Measurements from ENCODE around the gene PYCARD.
"Not testable (repeated sequence)": the region's sequence is repeated elsewhere in the genome, so short reads cannot be mapped to it uniquely, and the experiment has no call there.

The PYCARD gene

DNA sequence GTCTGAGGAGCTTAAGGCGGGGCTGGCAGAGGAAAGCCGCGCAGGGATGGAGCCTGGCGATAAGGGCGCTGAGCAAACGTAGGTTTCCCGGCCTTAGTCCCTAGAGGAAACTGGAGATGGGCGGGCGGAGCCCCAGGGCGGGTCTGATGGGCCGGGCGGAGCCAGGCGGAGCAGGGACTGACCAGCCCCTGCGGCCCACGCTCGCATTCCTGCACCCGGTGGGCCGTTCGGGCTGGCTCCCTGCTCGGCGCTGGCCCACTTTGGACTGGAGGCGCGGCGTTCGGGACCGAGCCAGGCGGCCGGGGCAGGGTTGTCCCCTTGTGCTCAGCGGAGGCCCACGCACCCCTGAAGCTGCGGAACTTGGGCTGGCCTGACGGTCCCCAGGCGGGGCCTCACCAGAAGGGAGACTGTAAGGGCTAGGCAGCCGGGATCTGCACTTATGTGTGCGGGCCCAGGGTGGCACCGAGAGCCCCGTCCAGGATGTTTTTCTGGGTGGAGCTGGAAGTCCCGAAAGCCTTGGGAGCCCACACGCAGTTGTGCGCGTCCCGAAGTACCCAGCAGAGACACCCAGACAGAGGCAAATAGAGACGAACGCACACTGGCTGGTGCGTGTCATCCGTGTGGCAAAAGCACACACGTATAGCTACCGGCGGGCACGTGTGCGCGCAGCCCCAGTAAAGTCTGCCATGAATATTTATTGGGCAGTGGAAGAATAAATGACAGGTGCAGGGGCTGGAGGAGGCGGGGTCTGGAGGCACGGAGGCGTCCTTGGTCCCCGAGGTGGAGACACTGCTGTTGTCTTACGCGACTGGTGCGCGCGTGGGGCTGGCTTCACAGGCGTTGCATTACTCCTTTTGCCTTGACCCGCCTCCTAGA, 13.0 kb upstream of the PYCARD start:
- DNase-seq: peak in 1 of 14 donors; percentile 85

DNA sequence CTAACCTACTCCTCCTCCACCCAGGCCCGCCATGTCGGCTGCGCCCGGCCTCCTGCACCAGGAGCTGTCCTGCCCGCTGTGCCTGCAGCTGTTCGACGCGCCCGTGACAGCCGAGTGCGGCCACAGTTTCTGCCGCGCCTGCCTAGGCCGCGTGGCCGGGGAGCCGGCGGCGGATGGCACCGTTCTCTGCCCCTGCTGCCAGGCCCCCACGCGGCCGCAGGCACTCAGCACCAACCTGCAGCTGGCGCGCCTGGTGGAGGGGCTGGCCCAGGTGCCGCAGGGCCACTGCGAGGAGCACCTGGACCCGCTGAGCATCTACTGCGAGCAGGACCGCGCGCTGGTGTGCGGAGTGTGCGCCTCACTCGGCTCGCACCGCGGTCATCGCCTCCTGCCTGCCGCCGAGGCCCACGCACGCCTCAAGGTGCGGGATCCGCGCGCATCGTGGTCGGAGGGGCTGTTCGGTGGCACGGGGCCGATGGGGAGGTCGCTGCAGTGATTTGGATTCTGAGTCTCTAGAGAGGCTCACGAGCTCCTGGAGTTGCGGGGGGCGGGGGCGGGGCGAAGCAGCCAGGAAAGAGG, 12.2 kb upstream of the PYCARD start:
- peak in 1 of 14 donors; percentile 60 for DNase-seq

DNA sequence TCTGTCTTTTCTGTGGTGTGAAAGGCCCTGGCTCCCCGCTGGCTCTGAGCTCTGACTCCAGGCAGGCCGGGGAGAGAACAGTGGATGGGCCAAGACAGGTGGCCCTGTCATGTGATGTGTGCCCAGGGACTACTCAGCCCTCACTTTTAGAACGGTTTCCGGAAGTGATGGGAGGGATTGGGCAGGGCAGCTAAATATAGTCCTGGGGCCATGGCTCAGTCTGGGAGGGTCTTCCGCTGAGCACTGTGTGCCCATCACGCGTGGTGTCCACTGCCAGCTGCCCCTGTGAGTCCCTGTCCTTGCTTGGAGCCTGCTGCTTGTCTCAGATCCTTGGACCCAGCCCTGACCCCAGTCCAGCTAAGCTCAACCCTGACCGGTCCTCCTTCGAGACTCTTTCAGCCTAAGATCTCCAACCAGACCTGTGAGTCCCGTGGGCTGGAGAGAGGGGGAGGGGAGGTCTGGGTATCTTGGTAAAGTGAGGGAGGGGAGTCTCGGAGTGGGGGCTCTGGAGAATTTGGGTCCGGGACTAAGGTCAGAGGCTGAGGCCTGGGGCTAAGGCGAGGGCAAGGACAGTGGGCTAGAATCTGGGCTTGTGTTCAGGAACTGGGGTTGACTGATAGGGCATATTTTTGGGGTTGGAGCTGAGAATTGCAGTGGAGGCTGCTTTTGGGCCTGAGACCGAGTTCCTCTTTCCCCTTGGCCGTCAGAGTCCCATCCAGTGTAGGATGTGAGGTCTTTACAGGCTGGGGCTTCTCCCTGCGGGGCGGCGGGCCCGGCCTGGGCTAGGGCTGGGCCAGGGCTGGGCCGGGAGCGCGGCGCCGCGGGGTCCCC, 11.5 kb upstream of the PYCARD start, which contains the start of gene TRIM72:
Gene TRIM72 (plus strand): TSS at position 243 of the 831 bp plus-strand sequence. CDS start 620 bp downstream, outside the sequence.
- DNase-seq: peak in 1 of 14 donors; percentile 57

DNA sequence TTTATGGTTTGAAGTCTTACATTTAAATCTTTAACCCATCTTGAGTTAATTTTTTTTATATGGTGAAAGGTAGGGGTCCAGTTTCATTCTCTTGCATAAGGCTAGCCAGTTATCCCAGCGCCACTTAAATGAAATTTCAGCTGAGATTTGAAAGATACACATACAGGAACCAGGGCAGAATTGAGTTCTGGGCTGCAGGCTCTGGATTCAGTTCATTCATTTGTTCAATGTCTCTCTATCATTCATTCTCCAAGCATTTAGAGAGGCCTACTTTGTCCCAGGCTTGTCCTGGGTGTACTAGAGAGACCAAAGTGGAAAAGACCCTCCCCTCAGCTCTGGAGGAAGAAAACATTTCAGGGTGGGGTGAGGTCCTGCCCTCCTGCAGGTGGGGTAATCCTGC, 10.8 kb upstream of the PYCARD start:
- DNase-seq: no peak

DNA sequence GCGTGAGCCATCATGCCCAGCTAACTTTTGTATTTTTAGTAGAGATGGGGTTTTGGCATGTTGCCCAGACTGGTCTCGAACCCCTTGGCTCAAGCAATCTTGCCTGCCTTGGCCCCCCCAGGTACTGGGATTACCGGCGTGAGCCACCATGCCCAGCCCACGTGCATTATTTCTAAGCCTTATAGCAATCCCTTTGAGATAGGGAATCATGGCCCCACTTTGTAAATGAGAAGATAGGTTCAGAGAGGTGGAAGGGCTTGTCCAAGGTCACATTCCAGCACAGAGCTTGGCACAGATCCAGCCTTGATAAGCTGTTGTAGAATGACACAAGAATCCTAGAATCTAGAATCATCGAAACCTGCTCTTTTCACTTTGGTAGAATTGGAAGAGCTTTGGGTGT, 4.2 kb upstream of the PYCARD start:
- no peak for DNase-seq

DNA sequence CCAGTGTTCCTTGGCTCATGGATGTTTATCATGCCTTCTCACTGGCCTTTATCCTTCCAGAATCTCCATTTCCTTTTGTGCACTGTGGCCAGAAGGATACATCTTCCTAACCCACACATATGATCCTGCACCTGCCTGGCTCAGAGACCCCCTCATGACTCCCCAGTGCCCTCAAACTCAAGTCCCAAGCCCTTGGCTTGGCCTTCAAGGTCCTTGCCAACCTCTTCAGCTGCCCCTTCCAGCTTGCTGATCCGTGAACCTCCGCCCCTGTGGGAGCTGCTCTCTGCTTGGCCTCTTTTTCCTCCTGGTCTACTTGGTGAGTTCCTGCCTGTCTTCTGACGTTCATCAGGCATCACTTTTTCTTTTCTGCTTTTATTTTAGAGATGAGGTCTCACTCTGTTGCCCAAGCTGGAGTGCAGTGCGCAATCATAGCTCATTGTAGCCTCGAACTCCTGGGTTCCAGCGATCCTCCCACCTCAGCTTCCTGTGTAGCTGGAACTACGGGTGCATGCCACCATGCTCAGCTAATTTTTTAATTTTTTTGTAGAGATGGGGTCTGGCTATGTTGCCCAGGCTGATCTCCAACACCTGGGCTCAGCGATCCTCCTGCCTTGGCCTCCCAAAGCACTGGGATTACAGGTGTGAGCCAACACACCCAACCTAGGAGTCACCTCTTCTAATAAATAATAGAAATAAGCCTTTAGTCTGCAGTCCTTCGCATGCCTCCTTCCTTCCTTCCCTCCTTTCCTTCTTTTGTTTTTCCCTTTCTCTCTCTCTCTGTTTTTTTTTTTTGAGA, 2.5 kb upstream of the PYCARD start:
- no peak for DNase-seq

DNA sequence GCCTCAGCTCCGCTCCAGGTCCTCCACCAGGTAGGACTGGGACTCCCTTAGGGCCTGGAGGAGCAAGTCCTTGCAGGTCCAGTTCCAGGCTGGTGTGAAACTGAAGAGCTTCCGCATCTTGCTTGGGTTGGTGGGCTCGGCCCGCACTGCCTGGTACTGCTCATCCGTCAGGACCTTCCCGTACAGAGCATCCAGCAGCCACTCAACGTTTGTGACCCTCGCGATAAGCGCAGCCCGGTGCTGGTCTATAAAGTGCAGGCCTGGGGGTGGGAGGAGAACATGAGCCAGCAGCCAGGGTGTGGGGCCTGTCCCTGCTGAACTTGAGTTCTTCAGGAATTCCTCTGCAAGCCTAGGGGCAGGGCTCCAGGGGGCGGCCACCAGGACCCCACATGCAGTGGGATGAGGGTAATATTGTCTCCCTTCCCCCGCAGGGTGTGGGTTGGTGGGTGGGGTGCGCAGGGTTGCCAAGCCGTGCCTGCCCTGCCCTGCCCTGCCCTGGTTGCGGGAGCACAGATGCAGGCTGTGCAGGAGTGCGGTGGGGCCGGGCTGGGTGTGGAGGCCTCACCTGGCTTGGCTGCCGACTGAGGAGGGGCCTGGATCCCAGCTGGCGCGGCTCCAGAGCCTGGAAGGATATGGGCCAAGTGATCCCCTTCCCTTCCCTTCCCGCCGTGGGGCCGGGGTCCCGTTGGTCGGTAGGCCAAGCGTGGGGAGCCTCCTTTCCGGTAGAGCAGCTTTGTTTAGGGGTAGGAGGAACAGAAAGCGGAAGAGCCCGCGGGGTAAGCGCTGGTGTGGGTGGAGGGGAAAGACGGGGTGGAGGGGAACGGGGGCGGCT, 762 bp downstream of the PYCARD start:
- DNase-seq: peak in 7 of 14 donors; percentile 5 to 50 (median 44)

DNA sequence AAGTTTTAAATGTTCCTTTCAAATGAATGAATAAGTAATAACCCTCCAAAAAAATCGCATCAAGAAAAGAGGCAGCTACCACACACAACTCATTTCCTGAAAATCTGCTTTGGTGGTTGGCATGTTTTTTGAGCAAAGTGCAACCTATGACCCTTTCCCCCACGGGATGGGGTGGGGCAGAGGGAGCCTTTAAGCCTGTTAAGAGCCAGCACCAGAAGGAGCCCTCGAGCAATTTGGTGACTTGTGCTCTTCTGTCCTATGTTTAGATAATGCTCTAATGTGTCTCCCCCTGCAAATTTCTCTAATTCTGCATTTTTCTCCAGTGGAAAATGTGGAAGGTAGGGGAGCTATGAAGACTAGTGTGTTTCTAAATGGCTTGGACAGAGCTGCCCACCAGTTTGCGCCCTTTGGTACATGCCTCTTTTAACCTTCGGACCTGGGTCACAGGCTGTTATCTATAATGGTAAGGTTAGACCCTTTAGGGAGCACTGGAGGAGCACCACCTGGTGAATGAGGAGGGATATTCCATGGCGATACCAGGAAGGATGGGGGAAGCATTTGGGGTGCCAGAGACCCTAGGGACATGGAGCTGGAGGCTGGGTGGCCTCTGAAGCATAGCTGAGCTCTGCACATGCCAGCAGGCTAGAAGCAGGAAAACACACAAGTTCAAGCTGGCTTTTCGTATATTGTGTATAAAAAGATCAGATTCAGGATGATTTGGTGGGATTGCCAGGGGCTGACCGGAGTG, 1.6 kb downstream of the PYCARD start:
- no peak for DNase-seq

DNA sequence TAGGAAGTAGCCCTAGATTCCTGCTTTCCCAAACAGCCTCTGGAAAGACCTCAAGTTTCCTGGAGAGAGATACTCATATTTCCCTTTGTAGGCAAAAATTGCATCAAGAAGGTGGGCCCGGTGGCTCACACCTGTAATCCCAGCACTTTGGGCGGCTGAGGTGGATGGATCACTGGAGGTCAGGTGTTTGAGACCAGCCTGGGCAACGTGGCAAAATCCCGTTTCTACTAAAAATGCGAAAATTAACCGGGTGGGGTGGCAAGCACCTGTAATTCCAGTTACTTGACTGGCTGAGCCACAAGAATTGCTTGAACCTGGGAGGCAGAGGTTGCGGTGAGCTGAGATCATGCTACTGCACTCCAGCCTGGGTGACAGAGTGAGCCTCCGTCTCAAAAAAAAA, 2.4 kb downstream of the PYCARD start:
- DNase-seq: not testable (repeated sequence)

DNA sequence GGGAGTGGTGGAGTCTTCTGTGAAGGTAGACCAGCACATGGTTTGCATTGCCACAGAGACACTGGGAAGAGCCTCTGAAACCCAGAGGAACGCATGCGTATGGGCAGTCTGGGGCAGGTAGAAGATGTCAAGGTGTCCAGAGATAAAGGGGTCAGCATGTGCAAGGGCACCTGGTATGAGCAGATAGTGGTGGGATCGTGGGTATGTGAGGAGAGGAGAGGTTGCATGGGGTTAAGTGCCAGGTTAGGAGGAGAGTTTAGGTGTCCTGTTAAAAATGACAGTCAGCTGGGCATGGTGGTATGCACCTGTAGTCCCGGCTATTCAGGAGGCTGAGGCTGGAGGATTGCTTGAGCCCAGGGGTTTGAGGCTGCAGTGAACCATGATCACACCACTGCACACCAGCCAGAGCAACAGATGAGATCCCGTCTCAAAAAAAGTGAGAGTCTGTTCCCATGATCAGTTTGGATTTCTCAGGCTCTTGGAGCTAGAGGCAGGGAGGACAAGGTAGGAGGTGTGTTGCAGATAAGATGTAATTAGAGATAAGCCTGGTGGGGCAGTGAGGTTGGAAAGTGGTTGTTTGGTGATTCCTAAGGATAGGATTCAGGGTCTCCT, 3.0 kb downstream of the PYCARD start:
- no peak for DNase-seq

DNA sequence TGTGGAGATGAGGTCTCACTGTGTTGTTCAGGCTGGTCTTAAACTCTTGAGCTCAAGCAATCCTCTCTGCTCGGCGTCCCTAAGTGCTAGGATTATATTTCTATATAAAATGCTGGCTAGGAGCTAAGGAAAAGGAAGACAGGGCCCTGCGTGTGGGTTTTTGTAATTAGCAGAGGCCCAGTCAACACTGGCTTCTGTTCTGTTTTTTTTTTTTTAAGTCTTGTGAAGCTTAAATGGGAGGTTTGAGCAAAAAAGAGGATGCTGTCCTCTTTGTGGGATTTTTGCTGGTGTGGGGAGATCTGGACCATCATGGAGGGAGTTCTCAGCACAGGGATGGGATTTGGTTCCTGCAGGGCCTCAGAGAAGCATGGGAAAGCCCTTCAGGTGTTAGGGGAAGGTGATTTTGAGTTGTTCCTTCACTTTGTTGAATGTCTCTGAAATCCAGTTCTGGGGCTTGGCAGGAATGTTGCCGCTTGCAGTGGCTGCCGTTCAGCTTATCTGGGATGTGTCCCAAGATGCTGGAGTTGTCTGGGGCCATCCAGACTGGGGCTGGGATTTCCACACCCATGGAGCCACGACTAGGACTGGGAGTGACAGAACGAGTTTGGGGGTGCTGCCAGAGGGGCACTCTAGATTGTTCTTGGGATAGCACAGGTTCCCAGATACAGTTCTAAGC, 4.2 kb downstream of the PYCARD start:
- DNase-seq: no peak

DNA sequence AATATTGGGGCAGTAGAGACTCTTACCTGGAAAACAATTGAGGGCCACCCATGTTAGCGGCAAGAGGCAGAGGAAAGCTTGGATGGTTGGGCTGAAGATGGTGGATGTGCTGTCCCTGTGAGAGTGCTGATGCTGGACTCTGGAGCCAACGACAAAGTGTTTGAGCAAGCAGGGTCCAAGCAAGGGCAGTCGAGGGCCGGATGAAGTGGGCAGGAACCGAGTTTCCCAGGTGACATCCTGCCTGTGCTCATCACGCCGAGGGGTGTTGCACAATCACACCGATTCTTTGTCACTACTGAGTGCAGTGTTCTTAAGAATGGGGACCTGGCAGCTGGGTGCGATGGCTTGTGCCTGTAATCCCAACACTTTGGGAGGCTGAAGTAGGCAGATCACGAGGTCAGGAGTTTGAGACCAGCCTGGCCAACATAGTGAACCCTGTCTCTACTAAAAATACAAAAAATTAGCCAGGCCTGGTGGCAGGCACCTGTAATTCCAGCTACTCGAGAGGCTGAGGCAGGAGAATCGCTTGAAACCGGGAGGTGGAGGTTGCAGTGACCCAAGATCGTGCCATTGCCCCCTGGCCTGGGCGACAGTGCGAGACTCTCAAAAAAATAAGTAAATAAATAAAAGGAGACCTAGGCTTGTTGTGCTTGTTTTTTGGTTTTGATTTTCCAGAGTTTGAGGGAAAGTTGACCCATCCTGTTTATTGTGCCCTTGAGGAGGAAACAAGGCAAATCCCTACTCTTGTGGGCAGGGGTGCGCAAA, 6.1 kb downstream of the PYCARD start:
- DNase-seq: no peak

DNA sequence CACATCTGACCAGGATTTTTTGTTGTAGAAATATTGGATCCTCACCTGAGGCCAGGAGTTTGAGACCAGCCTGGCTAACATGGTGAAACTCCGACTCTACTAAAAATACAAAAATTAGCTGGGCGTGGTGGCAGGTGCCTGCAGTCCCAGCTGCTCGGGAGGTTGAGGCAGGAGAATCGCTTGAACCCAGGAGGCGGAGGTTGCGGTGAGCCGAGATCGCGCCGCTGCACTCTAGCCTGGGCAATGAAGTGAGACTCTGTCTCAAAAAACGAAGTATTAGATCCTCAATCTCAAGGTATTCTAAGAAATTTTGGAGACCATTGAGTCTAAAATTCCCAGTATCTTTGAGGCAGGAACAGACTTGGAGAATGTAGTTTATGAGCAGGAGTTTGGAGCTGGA, 6.7 kb downstream of the PYCARD start:
- DNase-seq: not testable (repeated sequence)

DNA sequence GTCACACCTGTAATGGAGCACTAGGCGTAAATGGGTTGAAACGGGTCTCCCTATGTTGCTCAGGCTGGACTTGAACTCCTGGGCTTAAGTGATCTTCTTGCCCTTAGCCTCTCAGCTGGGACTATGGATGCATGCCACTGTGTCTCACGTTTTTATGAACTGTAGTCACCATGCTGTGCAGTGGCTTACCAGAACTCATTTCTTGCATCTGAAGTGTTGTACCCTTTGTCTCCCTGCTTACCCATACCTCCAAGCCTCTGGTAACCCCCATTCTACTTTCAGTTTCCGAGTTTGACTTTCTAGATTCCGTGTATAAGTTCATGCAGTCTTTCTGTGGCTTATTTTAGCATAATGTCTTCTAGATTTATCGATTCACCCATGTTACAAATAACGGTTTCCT, 7.7 kb downstream of the PYCARD start:
- DNase-seq: no peak

DNA sequence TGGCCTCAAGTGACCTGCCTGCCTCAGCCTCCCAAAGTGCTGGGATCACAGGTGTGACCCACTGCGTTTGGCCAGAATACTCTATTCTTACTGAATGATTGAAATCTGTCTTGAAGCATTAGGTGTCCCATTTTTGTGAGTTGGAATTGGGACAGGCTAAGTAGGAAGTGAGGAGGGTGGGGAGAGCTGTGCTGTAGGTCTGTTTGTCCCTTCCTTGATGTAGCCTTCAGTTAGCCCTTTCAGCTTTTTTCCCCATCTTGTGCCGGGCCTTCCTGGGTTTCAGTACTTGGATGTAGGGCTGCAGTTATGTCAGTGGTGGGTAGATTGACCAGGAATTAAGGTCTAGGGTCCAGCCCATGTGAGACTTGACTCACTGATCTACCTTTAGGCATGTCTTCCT, 8.7 kb downstream of the PYCARD start:
- no peak for DNase-seq

DNA sequence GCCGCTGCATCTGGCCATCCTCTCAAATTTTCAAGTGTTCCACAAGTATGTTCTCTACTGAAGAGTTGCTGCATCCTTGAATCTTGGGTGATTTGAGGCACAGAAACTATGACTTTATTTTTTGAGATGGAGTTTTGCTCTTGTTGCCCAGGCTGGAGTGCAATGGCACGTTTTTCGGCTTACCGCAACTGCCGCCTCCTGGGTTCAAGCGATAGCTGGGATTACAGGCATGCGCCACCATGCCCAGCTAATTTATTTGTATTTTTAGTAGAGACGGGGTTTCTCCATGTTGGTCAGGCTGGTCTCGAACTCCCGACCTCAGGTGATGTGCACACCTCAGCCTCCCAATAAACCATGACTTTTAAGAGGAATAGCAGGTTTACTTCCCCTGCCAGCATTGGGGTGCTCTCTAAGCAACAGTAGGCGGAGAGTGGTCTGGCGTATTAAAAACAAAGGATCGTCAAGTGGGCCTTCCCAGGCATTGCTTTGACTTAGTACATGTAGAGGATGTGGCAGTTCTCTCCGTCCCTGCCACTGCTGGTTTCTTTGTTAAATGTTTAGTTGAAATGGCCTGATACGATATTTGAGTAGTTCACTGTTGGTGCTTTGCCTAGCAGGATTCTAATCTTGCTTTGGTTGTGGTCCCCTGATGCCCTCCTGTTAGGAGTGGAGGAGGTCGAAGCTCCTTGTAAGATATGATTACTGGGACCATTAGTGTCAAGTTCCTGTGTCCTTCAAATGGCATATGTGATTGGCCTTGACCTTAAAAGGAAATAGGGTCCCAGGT, 9.5 kb downstream of the PYCARD start:
- no peak for DNase-seq

DNA sequence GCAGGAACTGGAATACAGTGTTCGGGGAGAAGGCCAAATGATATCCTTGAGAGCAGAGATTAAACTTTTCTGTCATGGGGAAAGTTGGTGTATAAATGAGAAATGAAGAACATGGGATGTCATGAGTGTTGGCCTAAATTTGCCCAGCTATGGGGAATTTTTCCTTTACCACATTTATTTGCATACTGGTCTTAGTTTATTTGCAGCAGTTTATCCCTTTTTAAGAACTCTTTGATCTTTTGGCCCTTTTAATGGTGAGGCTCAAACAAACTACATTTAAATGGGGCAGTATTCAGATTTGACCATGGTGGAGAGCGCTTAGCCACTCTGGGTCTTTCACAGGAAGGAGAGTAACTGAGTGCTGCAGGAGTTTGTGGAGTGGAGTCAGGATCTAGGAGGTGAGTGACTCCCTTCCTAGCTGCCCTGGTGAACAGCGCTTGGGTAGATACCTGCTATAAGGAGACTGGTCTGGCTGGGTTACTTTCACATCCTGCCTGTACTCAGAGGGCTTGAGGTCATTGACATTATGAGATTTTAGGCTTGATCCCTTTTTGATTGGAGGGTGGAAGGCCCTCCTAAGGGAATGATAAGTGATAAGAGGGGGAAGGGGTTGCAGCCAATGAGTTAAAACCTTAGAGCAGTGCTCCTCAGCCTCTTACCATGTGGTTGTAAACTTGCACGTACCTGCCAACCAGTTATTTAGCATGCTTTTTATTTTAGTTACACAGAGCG, 10.7 kb downstream of the PYCARD start:
- DNase-seq: no peak

Measured in C1 segment of cervical spinal cord (tissue), 14 donors.